Mammary epithelial cell (primary cell): Measurements from ENCODE around the gene CES1.
"Not testable (repeated sequence)": the region's sequence is repeated elsewhere in the genome, so short reads cannot be mapped to it uniquely, and the experiment has no call there.

Experiments
- EZH2 ChIP-seq: IDR thresholded peaks from 2 replicates; pipeline ENCODE4 v1.6.1; 2012; ENCODE audit warnings: low read length, inconsistent platforms, borderline replicate concordance
- TF ChIP-seq, protein P1 (sequence below), 2 donors: IDR thresholded peaks in 1 of 2; conservative IDR thresholded peaks in 1 of 2; 2 replicates each; pipeline ENCODE4 v1.5.1; 2011 to 2012; ENCODE audit warnings: inconsistent platforms in 2 of 2, low read length in 2 of 2, mild to moderate bottlenecking in 2 of 2, control low read depth in 1 of 2, low read depth in 1 of 2; ENCODE audit not compliant: insufficient read depth in 1 of 2; ENCODE audit errors: extremely low read depth in 1 of 2

DNA sequence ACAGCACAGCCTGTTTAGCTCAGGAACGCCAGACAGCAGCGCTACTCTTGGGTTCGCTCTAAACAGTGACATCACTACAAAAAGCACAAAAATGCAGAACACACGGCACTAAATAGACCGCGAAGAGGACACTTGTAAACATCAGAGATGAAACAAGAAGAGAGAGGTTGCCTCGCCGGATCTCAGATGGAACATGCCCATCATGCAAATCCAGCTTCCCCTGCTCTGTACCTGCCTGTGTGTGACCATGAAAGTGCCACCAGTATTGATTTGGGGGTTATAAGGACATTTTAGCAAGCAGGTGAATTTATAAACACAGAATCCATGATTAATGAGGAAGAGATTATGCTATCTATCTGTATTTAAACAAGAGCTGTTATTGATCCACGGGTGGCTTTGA, 19.2 kb downstream of the CES1 start:
- TF ChIP-seq, protein P1, sequence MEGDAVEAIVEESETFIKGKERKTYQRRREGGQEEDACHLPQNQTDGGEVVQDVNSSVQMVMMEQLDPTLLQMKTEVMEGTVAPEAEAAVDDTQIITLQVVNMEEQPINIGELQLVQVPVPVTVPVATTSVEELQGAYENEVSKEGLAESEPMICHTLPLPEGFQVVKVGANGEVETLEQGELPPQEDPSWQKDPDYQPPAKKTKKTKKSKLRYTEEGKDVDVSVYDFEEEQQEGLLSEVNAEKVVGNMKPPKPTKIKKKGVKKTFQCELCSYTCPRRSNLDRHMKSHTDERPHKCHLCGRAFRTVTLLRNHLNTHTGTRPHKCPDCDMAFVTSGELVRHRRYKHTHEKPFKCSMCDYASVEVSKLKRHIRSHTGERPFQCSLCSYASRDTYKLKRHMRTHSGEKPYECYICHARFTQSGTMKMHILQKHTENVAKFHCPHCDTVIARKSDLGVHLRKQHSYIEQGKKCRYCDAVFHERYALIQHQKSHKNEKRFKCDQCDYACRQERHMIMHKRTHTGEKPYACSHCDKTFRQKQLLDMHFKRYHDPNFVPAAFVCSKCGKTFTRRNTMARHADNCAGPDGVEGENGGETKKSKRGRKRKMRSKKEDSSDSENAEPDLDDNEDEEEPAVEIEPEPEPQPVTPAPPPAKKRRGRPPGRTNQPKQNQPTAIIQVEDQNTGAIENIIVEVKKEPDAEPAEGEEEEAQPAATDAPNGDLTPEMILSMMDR (conservative IDR thresholded peaks at IDR 0.05 in 1 of 2, IDR thresholded peaks at IDR 0.05 in 1 of 2; ENCODE audit: extremely low read depth in 1 of 2, insufficient read depth in 1 of 2, low read depth in 1 of 2, low read length in 2 of 2), result not testable (repeated sequence)
- TF ChIP-seq EZH2, result not testable (repeated sequence)
